ENCODE results near the gene AGRP.
A peak's percentile ranks its signal among the peaks of the same experiment; 100 is the strongest.

Gene AGRP

DNA sequence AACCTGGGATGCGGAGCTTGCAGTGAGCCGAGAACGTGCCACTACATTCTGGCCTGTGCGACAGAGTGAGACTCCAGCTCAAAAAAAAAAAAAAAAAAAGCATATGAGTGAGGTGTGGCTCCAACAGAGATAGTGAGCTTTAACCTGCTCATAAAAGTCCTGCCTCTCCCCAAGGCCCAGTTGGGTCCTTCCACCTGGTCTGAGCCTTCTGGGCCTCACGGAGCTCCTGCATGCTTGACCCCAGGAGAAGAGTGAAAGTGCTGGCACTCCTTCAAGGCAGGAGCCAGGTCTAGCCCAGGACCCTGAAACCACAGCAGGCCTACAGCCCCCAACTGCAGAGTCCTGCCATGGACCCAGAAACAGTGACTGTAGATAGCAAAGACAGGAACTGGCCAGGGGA is 34.8 kb downstream of the AGRP start:
- Mint-ChIP-seq H3K4me3 (no peak overlapping the region), H3K36me3 (ENCODE audit: low read depth) (no peaks in the 10 kb centered on the region), H3K27ac (no peak overlapping the region), H3K27me3 (no peaks in the 10 kb centered on the region), H3K9me3 (no peaks in the 10 kb centered on the region), H3K4me1 (no peaks in the 10 kb centered on the region)
- DNase-seq, result no peak
- ATAC-seq, result no peak

DNA sequence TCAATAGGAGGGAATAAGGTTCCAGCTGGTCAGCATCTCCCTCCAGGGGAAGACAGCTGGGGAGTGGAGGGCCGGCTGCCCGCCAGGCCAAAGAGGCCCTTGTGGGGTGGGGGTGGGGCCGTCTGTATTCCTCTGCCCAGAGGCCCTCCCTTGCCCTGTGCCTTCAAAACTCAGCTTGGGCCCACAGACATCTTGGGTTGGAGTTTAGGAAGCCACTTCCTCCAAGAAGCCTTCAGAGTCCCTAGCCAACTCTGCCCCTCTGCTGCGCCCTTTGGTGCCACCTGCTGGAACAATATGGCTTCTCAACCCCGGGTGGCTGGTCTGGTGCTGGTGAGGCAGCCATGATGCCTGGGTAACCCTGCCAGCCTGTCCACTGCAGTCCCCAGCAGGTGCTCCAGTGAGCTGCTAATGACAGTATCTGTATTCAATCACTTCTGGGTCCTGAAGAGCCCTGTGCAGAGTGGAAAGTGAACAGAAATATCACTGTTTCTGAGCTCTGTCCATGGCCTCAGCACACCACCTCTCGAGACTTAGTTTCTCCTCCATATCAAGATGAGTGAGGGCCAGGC is 35.8 kb downstream of the AGRP start:
- H3K27ac Mint-ChIP-seq, result no peak overlapping the region
- ATAC-seq (peak; percentile 92), DNase-seq (peak; percentile 81)
- H3K9me3 Mint-ChIP-seq, result no peaks in the 10 kb centered on the region
- no peaks in the 10 kb centered on the region for H3K36me3 Mint-ChIP-seq (ENCODE audit: low read depth)
- H3K4me3 Mint-ChIP-seq, result no peak overlapping the region
- no peaks in the 10 kb centered on the region for H3K27me3 Mint-ChIP-seq
- no peaks in the 10 kb centered on the region for H3K4me1 Mint-ChIP-seq

DNA sequence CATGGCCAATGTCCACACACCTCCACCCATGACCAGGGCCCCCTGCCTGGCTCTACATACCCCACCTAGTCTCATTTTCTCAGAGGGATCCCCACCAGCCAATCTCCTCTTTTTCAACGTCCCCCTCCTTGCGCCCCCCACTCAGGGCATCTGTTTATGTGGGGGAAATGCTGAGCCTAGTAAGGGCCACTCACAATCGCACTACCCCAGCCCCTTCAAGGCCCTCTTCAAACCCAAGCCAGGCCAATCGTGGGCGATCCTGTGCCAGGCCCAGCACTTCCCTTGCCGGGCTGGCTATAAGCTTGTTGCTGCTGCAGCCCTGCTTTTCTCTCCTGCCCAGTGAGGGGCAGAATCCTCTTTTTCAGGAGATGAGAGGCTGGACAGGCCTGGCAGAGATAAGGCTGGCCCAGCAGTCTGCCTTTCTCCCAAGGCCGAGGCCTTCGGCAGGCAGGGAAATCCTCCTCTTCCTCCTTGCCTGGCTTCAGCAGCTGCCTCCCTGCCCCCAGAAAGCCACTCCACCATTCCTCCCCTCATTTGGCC is 36.3 kb downstream of the AGRP start:
- H3K9me3 Mint-ChIP-seq, result no peaks in the 10 kb centered on the region
- ATAC-seq (no peak), DNase-seq (no peak)
- no peaks in the 10 kb centered on the region for H3K36me3 Mint-ChIP-seq (ENCODE audit: low read depth)
- H3K27me3 Mint-ChIP-seq, result no peaks in the 10 kb centered on the region
- no peak overlapping the region for H3K27ac Mint-ChIP-seq
- H3K4me1 Mint-ChIP-seq, result no peaks in the 10 kb centered on the region
- no peak overlapping the region for H3K4me3 Mint-ChIP-seq

DNA sequence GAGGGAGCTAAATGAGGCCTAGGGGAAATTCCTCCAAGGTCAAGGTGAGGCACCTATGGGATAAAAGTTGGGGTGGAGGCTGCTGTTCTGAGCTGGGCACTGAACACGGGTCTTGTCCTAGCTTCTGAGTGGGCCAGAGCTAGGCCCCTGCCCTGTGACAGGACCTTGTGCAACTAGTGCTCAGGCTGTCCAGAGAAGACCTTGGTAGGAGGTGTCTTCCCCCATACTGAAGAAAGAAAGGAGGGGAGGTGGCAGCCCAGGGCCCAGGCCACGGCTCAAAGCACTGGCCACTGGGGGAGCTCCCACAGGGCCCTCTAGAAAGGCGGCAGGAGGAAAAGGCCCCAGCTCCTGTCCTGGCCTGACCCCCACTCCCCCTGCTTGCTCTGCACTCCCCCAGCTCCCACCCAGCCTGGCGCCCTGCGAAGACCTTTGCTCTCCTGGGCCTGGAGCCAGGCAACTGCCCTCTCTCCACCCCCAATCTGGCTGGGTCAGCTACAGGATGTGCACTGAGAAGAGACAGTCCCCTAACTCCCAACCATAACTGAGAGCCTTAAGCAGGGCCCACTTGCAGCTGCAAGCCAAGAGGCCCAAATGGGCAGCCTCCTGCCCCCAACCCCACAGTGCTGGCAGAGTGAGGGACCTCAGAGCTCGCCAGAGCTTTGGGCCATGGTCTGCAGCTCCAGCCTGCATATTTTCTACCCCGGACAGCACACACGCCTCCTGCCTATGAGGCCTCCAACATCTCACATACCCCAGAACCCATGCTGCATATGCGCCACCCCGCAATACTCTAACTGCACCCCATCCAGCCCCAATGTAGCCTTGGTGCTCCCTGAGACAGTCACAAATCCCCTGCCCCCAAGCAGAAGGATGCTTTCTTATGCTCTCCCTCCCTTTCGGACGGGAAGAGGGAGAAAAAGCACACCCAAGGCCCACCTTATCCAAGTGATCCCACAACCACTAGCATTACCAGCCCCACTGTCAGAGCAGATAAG is 37.1 kb downstream of the AGRP start:
- Mint-ChIP-seq H3K36me3 (ENCODE audit: low read depth) (no peaks in the 10 kb centered on the region), H3K27me3 (no peaks in the 10 kb centered on the region), H3K4me3 (no peak overlapping the region), H3K27ac (no peak overlapping the region), H3K9me3 (no peaks in the 10 kb centered on the region), H3K4me1 (no peaks in the 10 kb centered on the region)
- DNase-seq (no peak), ATAC-seq (no peak)

DNA sequence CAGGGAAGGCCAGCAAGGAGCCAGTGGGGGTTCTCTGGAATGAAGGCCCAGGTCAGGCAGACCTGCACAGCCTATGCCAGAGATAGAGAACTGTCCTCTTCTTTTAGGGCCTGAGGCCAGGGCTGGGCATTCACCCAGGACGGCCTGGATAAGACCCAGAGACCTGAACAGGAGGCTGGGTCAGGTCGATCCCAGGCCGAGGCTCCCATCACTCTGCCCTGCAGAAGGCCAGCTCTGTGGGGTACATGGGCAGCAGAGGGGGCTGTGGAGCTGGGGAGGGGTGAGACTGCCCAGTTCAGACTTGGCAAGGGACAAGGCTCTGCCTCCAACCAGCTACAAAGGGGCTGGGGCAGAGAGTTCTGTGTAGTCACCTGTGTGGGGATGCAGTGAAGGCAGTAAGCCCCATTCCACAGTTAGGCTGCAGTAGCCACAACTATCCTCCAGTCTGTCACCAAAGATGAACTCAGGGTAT is 37.9 kb downstream of the AGRP start:
- H3K4me3 Mint-ChIP-seq, result no peak overlapping the region
- no peaks in the 10 kb centered on the region for H3K36me3 Mint-ChIP-seq (ENCODE audit: low read depth)
- no peak overlapping the region for H3K27ac Mint-ChIP-seq
- no peaks in the 10 kb centered on the region for H3K9me3 Mint-ChIP-seq
- ATAC-seq (no peak), DNase-seq (no peak)
- H3K4me1 Mint-ChIP-seq, result no peaks in the 10 kb centered on the region
- H3K27me3 Mint-ChIP-seq, result no peaks in the 10 kb centered on the region

DNA sequence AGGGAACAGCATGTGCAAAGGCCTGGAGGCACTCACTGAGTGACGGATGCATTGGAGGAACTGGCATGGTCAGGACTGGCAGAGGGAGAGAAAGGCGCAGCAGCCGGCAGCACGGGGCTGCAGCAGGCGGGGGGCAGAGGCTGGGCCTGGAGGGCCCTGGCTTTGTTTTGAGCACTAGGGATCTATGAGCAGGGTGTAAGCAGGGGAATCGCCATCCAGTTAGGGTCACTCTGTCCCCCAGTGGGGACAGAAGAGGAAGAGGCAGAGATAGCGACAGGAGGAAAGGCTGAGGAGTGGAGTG is 38.3 kb downstream of the AGRP start:
- H3K4me1 Mint-ChIP-seq, result no peaks in the 10 kb centered on the region
- no peak overlapping the region for H3K27ac Mint-ChIP-seq

DNA sequence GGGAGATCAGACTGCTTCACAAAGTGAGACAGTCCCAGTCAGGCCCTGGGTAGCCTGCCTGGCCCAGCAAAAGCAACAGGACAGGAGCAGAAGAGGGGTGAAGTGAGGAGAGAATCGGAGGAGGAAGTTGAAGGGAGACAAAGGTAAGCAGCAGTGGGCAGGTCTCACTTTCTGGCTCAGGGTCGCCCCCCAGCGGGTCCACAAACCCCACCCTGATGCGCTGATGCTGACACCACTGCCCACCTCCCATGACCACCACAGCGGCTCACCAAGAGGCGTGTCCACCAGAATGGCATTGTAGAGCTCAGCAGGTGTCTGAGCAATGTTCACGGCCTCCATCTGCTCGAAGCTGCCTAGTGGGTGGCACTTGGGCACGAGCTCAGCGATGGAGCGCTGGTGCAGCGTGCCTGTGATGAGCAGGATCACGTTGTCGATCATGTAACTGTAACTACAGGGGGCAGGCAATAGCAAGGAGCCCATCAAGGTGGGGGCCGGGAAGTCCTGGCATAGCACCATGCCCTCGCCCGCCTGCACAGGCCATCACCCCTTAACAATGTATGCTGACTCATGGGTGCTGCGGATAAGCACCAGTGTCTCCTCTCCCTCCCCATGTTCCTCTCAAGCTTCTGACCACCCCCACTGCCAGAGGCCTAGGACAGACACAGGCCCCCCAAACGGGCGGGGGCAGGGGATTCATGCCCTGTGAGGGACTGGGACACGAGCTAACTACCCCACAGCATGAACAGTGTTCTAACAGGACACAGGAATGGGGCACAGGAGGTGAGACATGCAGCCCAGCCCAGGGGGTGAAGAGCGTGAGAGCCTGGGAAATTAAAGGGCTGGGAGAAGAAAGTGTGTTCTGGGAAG is 38.9 kb downstream of the AGRP start:
- Mint-ChIP-seq H3K27ac (no peak overlapping the region), H3K4me3 (no peak overlapping the region), H3K36me3 (ENCODE audit: low read depth) (no peaks in the 10 kb centered on the region), H3K27me3 (no peaks in the 10 kb centered on the region), H3K4me1 (no peaks in the 10 kb centered on the region), H3K9me3 (no peaks in the 10 kb centered on the region)
- ATAC-seq (no peak), DNase-seq (no peak)

More for the DNA sequence above, 38.3 kb downstream of the AGRP start:
- no peaks in the 10 kb centered on the region for H3K9me3 Mint-ChIP-seq
- ATAC-seq (no peak), DNase-seq (no peak)
- no peaks in the 10 kb centered on the region for H3K27me3 Mint-ChIP-seq
- no peak overlapping the region for H3K4me3 Mint-ChIP-seq
- H3K36me3 Mint-ChIP-seq (ENCODE audit: low read depth), result no peaks in the 10 kb centered on the region

DNA sequence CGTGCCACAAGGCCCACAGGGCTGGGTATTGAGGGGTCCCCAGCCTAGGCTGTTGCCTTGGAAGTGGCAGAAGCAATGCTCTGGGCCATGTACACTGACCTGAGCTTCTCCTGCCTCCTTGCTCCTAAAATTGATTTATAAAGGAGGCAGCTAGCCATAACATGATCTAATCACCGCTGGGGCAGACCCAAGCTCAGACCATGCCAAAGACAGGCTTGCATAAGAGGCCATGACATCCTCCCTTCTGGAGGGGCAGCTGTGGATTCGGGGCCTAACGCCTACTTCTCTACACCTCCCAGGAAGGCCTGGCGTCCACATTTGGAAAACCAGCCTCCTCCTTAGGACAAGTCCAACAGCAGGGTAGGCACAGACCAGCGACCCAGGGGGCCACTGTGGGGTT is 40.1 kb downstream of the AGRP start:
- Mint-ChIP-seq H3K27ac (no peak overlapping the region), H3K4me3 (no peak overlapping the region), H3K36me3 (ENCODE audit: low read depth) (peaks cover 3% of the 10 kb centered on the region), H3K4me1 (no peaks in the 10 kb centered on the region), H3K9me3 (no peaks in the 10 kb centered on the region), H3K27me3 (no peaks in the 10 kb centered on the region)
- DNase-seq (no peak), ATAC-seq (no peak)

DNA sequence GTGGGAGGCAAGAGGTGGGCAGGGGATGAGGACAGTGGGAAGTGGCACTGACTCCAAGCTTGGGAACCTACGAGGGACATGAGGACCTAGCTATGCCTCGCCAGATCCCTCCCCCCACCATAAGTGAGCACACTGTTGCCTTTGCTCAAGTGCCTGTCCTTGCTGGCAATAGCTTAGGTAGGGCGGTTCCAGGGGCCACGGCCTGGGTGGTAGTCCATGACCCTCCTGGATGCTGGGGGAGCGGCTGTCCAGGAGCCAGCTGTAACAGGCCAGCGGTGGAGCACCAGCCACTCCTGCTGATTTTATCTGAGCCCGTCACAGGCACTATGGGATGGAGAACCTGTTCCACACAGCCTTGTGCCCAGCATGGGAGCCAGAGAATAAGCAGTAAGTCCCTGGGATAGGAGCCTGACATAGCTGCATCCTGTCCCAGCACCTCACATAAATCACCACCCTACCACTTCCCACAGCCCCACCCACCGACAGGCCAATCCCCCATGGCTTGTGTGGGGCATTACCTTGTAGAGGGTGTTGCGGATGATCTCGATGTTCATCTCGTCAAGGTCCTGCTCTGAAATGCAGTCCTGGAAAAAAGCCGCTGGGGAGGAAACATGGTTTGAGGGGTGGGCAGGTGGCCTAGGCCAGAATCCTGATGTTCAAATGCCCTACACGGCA is 40.6 kb downstream of the AGRP start:
- Mint-ChIP-seq H3K36me3 (ENCODE audit: low read depth) (peaks cover 3% of the 10 kb centered on the region), H3K27me3 (no peaks in the 10 kb centered on the region), H3K27ac (no peak overlapping the region), H3K4me3 (no peak overlapping the region), H3K9me3 (no peaks in the 10 kb centered on the region), H3K4me1 (peaks cover 2% of the 10 kb centered on the region)
- no peak for DNase-seq
- no peak for ATAC-seq

DNA sequence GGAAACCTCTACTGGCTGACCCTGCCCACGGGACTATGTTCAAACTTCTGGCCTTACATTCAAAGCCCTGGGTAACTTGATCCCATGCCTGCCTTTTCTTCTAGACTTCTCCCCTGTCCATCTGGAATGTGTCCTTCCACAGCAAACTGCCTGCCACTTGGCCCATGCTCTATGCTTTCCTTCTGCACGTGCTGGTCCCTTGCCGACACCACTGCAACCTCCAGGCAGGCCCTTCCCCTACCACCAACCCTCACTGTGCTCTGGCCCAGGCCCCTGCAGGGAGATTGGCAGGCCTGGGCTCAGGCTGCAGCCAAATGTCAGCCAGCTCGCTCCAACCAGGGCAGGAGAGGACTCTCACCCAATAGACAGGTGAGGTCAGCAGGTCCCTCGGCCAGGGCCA is 41.4 kb downstream of the AGRP start:
- Mint-ChIP-seq H3K27me3 (no peaks in the 10 kb centered on the region), H3K27ac (no peak overlapping the region), H3K36me3 (ENCODE audit: low read depth) (peaks cover 5% of the 10 kb centered on the region), H3K4me1 (peaks cover 4% of the 10 kb centered on the region), H3K9me3 (no peaks in the 10 kb centered on the region), H3K4me3 (no peak overlapping the region)
- DNase-seq, result no peak
- ATAC-seq, result no peak

DNA sequence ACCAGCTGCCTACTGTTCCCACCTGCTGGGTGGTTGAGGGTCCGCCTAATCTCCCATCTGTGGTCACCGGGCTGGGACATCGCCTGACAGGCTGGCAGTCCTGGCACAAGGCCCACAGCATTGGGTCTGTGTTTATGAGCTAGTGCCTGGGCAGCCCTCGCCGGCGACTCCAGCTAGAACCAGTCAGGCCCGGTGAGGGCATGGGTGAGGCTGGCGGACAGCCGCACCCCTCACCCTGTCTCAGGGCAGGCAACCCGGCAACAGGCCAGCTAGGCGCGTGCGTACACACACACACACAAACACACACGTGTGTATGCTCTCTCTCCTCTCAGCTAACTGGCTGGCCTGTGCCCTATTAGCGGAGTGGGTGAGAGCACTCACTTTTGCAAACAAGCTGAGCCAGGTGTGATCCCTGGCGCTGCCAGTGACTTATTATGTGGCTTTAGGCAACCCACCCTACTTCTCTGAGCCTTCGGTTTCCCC is 42.0 kb downstream of the AGRP start:
- peaks cover 4% of the 10 kb centered on the region for H3K4me1 Mint-ChIP-seq
- peaks cover 6% of the 10 kb centered on the region for H3K36me3 Mint-ChIP-seq (ENCODE audit: low read depth)
- H3K27ac Mint-ChIP-seq, result no peak overlapping the region
- DNase-seq (no peak), ATAC-seq (no peak)
- H3K9me3 Mint-ChIP-seq, result no peaks in the 10 kb centered on the region
- no peak overlapping the region for H3K4me3 Mint-ChIP-seq
- H3K27me3 Mint-ChIP-seq, result no peaks in the 10 kb centered on the region

DNA sequence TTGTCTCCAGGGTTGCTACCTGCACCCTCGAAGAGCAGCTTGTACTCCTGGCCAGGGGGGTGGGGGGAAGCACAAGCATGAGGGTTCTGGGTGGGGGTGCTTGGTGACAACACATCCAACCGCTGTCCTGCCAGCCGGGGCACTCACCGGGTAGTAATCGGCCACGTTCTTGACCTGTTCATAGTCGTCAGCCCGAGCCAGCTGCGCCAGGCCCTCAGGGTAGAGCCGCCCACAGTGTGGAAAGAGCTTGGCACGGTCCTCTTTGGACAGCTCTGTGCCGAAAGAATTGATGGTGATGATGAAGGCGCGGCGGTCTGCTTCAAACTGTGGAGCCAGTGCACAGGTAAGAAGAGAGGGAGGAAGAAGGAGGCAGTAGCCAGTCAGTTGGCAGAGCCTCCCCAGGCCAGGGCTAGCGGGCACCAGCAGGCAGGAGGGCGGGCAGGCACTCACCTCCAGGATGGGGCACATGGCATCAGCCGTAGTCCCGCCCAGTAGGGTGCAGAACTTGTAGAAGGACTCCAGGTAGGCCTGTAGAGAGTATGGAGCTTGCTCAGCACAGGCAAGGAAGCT is 44.4 kb downstream of the AGRP start:
- H3K9me3 Mint-ChIP-seq, result no peaks in the 10 kb centered on the region
- DNase-seq, result no peak
- H3K27ac Mint-ChIP-seq, result no peak overlapping the region
- H3K4me1 Mint-ChIP-seq, result peaks cover 4% of the 10 kb centered on the region
- ATAC-seq, result no peak
- no peak overlapping the region for H3K4me3 Mint-ChIP-seq
- peaks cover 6% of the 10 kb centered on the region for H3K36me3 Mint-ChIP-seq (ENCODE audit: low read depth)
- no peaks in the 10 kb centered on the region for H3K27me3 Mint-ChIP-seq

DNA sequence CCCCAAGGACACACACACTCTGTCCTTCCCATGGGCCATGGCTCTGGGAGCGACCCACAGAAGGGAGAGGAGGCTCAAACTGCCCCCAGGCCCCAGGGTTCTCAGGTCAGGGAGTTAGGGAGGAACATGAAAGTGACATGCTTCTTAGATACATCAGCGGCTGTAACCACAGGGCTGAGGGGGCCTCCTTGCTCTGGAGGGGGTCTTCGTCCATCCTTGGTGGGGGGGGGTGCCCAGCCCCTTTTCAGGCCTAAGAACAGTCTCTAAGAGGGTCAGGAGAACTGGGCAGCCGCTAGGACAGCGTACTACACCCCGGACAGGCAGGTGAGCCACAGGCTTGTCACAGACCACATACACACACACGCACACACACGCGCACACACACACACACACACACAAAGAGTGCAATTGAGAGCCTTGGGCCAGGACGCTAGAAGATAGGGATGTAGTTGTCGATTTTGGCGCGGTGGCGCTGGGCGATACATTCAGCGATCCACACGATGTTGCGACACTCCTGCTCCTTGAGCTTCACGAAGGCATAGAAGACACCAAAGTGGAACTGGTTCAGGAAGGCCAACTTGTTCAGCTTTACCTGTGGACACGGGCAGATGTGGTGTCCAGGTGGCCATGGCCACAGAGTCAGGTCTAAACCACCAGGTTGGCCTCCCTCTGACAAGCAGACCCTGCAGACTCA is 45.1 kb downstream of the AGRP start:
- Mint-ChIP-seq H3K4me3 (no peak overlapping the region), H3K36me3 (ENCODE audit: low read depth) (peaks cover 6% of the 10 kb centered on the region)

More for the DNA sequence above, 45.1 kb downstream of the AGRP start:
- ATAC-seq (no peak), DNase-seq (no peak)
- Mint-ChIP-seq H3K4me1 (peaks cover 4% of the 10 kb centered on the region), H3K27ac (no peak overlapping the region), H3K9me3 (no peaks in the 10 kb centered on the region), H3K27me3 (no peaks in the 10 kb centered on the region)

All from activated naive CD8-positive, alpha-beta T cell treated with anti-CD3 and anti-CD28 coated beads, Interleukin-2, amount 50 U/mL, for 24 hours (primary cell).